Liver (tissue), 9 donors: ENCODE measurements around the gene TNIP1. TPM values are rescaled to one million over a fixed set of nuclear protein-coding genes. Genes with fewer than 3 reads are reported as not detected.
A peak's percentile ranks its signal among the peaks of the same experiment; 100 is the strongest.

Experiments
- DNase-seq: peaks from one replicate; pipeline ENCODE4 v3.0.0-alpha.2; 2017; ENCODE audit warnings: low spot score
- H3K27ac ChIP-seq, 2 donors: one replicate each; pipeline ENCODE4 v1.7.0; 2013; ENCODE audit warnings: inconsistent platforms in 2 of 2, low read length in 2 of 2, control low read depth in 1 of 2, low read depth in 1 of 2, mild to moderate bottlenecking in 1 of 2
- H3K27me3 ChIP-seq, 4 donors: one replicate each; pipeline versions ENCODE4 v1.6.1 to v1.7.0; 2013; ENCODE audit warnings: low read length in 3 of 4, inconsistent platforms in 1 of 4, mild to moderate bottlenecking in 1 of 4, moderate library complexity in 1 of 4; ENCODE audit not compliant: control insufficient read depth in 4 of 4, insufficient read depth in 4 of 4
- H3K36me3 ChIP-seq, 4 donors: one replicate each; pipeline versions ENCODE4 v1.6.1 to v1.7.0; 2013; ENCODE audit warnings: low read length in 3 of 4, mild to moderate bottlenecking in 3 of 4, low read depth in 1 of 4, moderate library complexity in 1 of 4; ENCODE audit not compliant: control insufficient read depth in 4 of 4, insufficient read depth in 3 of 4
- H3K4me1 ChIP-seq, 4 donors: one replicate each; pipeline versions ENCODE4 v1.6.1 to v1.7.0; 2013; ENCODE audit warnings: low read length in 3 of 4, mild to moderate bottlenecking in 3 of 4, moderate library complexity in 1 of 4; ENCODE audit not compliant: control insufficient read depth in 4 of 4, insufficient read depth in 4 of 4
- H3K4me3 ChIP-seq, 3 donors: one replicate each; pipeline versions ENCODE4 v1.6.1 to v1.7.0; 2013; ENCODE audit warnings: low read length in 3 of 3, control low read depth in 1 of 3, low read depth in 1 of 3, mild to moderate bottlenecking in 1 of 3
- H3K9ac ChIP-seq, 2 donors: one replicate each; pipeline ENCODE4 v1.7.0; 2013; ENCODE audit warnings: low read length in 2 of 2, mild to moderate bottlenecking in 2 of 2, moderate library complexity in 2 of 2, control low read depth in 1 of 2, low read depth in 1 of 2
- H3K9me3 ChIP-seq, 4 donors: one replicate each; pipeline versions ENCODE4 v1.6.1 to v1.7.0; 2013; ENCODE audit warnings: low read length in 3 of 4; ENCODE audit not compliant: control insufficient read depth in 4 of 4
- EGR1 ChIP-seq, 2 donors: IDR thresholded peaks; 2 replicates each; pipeline ENCODE4 v1.6.1; 2016 to 2018; ENCODE audit warnings: antibody characterized with exemption in 2 of 2, low read depth in 2 of 2
- FOXA1 ChIP-seq: IDR thresholded peaks from 2 replicates; pipeline ENCODE4 v1.6.1; 2016; ENCODE audit warnings: antibody characterized with exemption
- FOXA2 ChIP-seq: IDR thresholded peaks from 2 replicates; pipeline ENCODE4 v1.6.1; 2016; ENCODE audit warnings: antibody characterized with exemption
- GABPA ChIP-seq, 2 donors: IDR thresholded peaks in 1 of 2; conservative IDR thresholded peaks in 1 of 2; 2 replicates each; pipeline ENCODE4 v1.6.1; 2016; ENCODE audit warnings: antibody characterized with exemption in 2 of 2, mild to moderate bottlenecking in 1 of 2, moderate library complexity in 1 of 2
- HNF4A ChIP-seq, 2 donors: conservative IDR thresholded peaks; 2 replicates each; pipeline ENCODE4 v1.6.1; 2016; ENCODE audit warnings: antibody characterized with exemption in 2 of 2, mild to moderate bottlenecking in 2 of 2
- HNF4G ChIP-seq: IDR thresholded peaks from 2 replicates; pipeline ENCODE4 v1.6.1; 2016; ENCODE audit warnings: antibody characterized with exemption
- JUND ChIP-seq, 2 donors: IDR thresholded peaks; 2 replicates each; pipeline ENCODE4 v1.6.1; 2016; ENCODE audit warnings: antibody characterized with exemption in 2 of 2
- RAD21 ChIP-seq, 2 donors: IDR thresholded peaks; 2 replicates each; pipeline ENCODE4 v1.6.1; 2016; ENCODE audit warnings: antibody characterized with exemption in 2 of 2, mild to moderate bottlenecking in 2 of 2
- RXRA ChIP-seq, 2 donors: IDR thresholded peaks; 2 replicates each; pipeline ENCODE4 v1.6.1; 2017 to 2018; ENCODE audit warnings: antibody characterized with exemption in 2 of 2, mild to moderate bottlenecking in 1 of 2
- TAF1 ChIP-seq: conservative IDR thresholded peaks from 2 replicates; pipeline ENCODE4 v1.6.1; 2016; ENCODE audit warnings: antibody characterized with exemption, mild to moderate bottlenecking
- YY1 ChIP-seq: IDR thresholded peaks from 2 replicates; pipeline ENCODE4 v1.6.1; 2016; ENCODE audit warnings: antibody characterized with exemption, mild to moderate bottlenecking
- WGBS: extraction: QIAGEN DNeasy Blood & Tissue Kit; methylation state at CpG from one replicate; pipeline ENCODE4 v1.1.7; 2013; 5-methylcytosine and 5-hydroxymethylcytosine counted together
- polyA plus RNA-seq, 2 donors: library from polyadenylated mRNA; stranded (reverse) in 1 of 2; unstranded in 1 of 2; fragments of 200-250 nt in 1 of 2; fragments of >200 nt in 1 of 2; fragmentation: Nextera tagmentation in 1 of 2; extraction: Ambion mirVana in 1 of 2; gene quantifications; one replicate each; pipeline versions ENCODE4 v1.2.1 to v1.2.3, GENCODE V29; 2013 to 2015
- total RNA-seq, 2 donors: library from RNA; depleted of rRNA; stranded (reverse); fragments of >200 nt; gene quantifications; one replicate each; pipeline ENCODE4 v1.2.3, GENCODE V29; 2014
- TF ChIP-seq, protein P1 (sequence below): fragments of 150-350 bp; IDR thresholded peaks from 2 replicates; pipeline ENCODE4 v1.5.1; 2017; ENCODE audit warnings: improper control_type of control experiment, low read depth, low read length; ENCODE audit not compliant: missing input control
- TF ChIP-seq, protein P2 (sequence below): IDR thresholded peaks from 2 replicates; pipeline ENCODE4 v1.6.1; 2016; ENCODE audit warnings: antibody characterized with exemption
- TF ChIP-seq, protein P3 (sequence below): IDR thresholded peaks from 2 replicates; pipeline ENCODE4 v1.6.1; 2016; ENCODE audit warnings: antibody characterized with exemption
- TF ChIP-seq, protein P4 (sequence below): IDR thresholded peaks from 2 replicates; pipeline ENCODE4 v1.6.1; 2016; ENCODE audit warnings: antibody characterized with exemption, mild to moderate bottlenecking
- donor health status: healthy.
- donor health status: healthy.
- donor health status: healthy.
- donor health status: healthy.
- donor health status: healthy.

The TNIP1 gene
- total and polyA plus RNA-seq, 4 donors: 33.2 to 101 (median 48.0) TPM

DNA sequence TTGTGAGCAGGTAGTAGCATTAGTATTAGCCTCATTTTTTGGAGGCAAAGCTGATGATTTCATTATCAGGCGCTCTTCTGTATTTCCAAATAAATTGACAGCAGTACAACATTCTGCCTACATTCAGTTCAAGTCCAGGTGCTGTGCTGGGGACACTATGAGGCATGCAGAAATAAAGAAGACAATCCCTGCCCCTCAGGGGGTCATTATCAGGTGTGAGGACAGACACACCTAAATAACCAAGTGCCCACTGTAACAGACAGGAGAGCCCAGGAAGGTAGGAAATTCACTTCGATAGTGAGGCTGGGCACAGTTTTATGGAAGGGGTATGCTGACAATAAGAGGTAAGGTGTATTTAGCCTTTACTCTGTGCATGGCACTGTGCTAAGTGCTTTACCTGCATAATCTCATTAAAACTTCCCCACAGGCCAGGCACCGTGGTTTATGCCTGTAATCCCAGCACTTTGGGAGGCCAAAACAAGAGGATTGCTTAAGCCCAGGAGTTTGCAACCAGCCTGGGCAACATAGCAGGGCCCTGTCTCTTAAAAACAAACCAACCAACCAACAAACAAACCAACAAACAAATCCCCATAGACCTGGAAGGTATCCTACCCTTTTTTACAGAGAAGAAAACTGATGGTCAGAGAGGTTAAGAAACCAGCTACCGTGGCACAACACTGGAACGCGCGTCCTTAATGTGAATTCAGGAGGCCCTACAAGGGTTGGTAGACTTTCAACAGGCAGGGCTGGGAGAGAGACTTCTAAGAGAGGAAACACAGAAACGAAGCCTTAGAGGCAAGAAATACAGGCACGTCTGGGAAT lies 77.9 kb downstream of the TNIP1 start:
- 85% methylated on average over 9 of the region's 9 CpGs for WGBS
- TF ChIP-seq HNF4G (no peak), HNF4A (conservative IDR thresholded peaks at IDR 0.05) (no peak), RXRA (IDR thresholded peaks at IDR 0.05) (no peak), FOXA2 (no peak), GABPA (IDR thresholded peaks at IDR 0.05 in 1 of 2, conservative IDR thresholded peaks at IDR 0.05 in 1 of 2) (no peak), RAD21 (IDR thresholded peaks at IDR 0.05) (no peak), FOXA1 (no peak), TAF1 (no peak), YY1 (no peak), JUND (IDR thresholded peaks at IDR 0.05) (no peak)
- TF ChIP-seq, protein P1, sequence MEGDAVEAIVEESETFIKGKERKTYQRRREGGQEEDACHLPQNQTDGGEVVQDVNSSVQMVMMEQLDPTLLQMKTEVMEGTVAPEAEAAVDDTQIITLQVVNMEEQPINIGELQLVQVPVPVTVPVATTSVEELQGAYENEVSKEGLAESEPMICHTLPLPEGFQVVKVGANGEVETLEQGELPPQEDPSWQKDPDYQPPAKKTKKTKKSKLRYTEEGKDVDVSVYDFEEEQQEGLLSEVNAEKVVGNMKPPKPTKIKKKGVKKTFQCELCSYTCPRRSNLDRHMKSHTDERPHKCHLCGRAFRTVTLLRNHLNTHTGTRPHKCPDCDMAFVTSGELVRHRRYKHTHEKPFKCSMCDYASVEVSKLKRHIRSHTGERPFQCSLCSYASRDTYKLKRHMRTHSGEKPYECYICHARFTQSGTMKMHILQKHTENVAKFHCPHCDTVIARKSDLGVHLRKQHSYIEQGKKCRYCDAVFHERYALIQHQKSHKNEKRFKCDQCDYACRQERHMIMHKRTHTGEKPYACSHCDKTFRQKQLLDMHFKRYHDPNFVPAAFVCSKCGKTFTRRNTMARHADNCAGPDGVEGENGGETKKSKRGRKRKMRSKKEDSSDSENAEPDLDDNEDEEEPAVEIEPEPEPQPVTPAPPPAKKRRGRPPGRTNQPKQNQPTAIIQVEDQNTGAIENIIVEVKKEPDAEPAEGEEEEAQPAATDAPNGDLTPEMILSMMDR: no peak
- peak overlapping the region in 1 of 2 donors; percentile 11 for H3K9ac ChIP-seq
- no peak overlapping the region for H3K4me3 ChIP-seq
- peaks cover 17 to 57% (median 38%) of the 10 kb centered on the region in 4 donors for H3K4me1 ChIP-seq
- no peaks in the 10 kb centered on the region for H3K36me3 ChIP-seq
- no peak overlapping the region for H3K27ac ChIP-seq
- H3K27me3 ChIP-seq: no peaks in the 10 kb centered on the region
- no peaks in the 10 kb centered on the region for H3K9me3 ChIP-seq
- no peak for DNase-seq

DNA sequence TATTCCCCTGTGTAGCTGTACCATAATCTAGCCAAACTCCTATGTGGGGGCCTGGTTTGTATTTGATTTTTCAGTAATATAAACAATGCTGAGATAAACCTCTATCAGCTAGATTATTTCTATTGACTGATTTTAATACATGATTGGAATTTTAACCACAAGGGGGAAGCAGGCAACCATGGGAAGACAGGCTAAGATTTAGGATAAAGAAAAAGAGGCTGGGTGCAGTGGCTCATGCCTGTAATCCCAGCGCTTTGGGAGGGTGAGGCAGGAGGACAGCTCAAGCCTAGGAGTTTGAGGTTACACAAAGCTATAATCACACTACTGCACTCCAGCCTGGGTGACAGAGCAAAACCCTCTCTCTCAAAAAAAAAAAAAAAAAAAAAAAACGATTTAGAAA lies 78.6 kb downstream of the TNIP1 start:
- Histone ChIP-seq H3K9ac (no peak overlapping the region), H3K4me3 (no peak overlapping the region), H3K4me1 (peaks cover 17 to 57% (median 38%) of the 10 kb centered on the region in 4 donors), H3K36me3 (no peaks in the 10 kb centered on the region), H3K27me3 (no peaks in the 10 kb centered on the region), H3K9me3 (no peaks in the 10 kb centered on the region), H3K27ac (no peak overlapping the region)
- 39% methylated on average over 2 of the region's 2 CpGs for WGBS
- no peak for DNase-seq
- TF ChIP-seq, protein P2, sequence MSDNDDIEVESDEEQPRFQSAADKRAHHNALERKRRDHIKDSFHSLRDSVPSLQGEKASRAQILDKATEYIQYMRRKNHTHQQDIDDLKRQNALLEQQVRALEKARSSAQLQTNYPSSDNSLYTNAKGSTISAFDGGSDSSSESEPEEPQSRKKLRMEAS: no peak
- no peak for TF ChIP-seq HNF4G
- peak; percentile 91 to 96 for TF ChIP-seq RAD21 (IDR thresholded peaks at IDR 0.05)
- TF ChIP-seq JUND (IDR thresholded peaks at IDR 0.05): no peak
- TF ChIP-seq, protein P1: peak; percentile 69

DNA sequence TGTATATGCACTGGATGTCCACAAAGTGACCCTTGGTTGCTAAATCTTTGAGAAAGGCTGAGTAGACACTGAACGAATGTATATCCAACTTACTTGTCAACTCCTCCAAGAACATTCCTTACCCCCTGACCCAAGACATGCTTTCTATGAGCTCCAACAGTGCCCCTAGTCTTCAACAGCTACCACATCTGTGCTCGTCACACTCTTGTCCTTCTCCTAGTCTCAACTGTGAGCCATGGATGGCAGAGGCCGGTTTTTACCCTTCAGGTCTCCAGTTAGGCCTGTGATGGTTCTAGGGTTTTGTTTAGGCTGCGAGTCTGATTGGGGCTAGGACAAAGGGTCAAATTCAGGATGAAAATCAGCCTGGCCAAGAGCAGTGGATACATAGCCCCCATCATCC lies 79.4 kb downstream of the TNIP1 start:
- WGBS: 93% methylated on average over 4 of the region's 4 CpGs

More for the DNA sequence above, 79.4 kb downstream of the TNIP1 start:
- H3K36me3 ChIP-seq: no peaks in the 10 kb centered on the region
- no peaks in the 10 kb centered on the region for H3K9me3 ChIP-seq
- no peak overlapping the region for H3K4me3 ChIP-seq
- DNase-seq: no peak
- H3K4me1 ChIP-seq: peaks cover 11 to 53% (median 37%) of the 10 kb centered on the region in 4 donors
- H3K9ac ChIP-seq: no peak overlapping the region
- H3K27me3 ChIP-seq: no peaks in the 10 kb centered on the region
- TF ChIP-seq RAD21 (IDR thresholded peaks at IDR 0.05) (no peak), GABPA (IDR thresholded peaks at IDR 0.05 in 1 of 2, conservative IDR thresholded peaks at IDR 0.05 in 1 of 2) (no peak), EGR1 (IDR thresholded peaks at IDR 0.05; ENCODE audit: low read depth in 2 of 2) (no peak), HNF4A (conservative IDR thresholded peaks at IDR 0.05) (no peak), TAF1 (no peak)
- TF ChIP-seq, protein P2: no peak
- TF ChIP-seq, protein P3, sequence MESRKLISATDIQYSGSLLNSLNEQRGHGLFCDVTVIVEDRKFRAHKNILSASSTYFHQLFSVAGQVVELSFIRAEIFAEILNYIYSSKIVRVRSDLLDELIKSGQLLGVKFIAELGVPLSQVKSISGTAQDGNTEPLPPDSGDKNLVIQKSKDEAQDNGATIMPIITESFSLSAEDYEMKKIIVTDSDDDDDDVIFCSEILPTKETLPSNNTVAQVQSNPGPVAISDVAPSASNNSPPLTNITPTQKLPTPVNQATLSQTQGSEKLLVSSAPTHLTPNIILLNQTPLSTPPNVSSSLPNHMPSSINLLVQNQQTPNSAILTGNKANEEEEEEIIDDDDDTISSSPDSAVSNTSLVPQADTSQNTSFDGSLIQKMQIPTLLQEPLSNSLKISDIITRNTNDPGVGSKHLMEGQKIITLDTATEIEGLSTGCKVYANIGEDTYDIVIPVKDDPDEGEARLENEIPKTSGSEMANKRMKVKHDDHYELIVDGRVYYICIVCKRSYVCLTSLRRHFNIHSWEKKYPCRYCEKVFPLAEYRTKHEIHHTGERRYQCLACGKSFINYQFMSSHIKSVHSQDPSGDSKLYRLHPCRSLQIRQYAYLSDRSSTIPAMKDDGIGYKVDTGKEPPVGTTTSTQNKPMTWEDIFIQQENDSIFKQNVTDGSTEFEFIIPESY: no peak
- TF ChIP-seq, protein P4, sequence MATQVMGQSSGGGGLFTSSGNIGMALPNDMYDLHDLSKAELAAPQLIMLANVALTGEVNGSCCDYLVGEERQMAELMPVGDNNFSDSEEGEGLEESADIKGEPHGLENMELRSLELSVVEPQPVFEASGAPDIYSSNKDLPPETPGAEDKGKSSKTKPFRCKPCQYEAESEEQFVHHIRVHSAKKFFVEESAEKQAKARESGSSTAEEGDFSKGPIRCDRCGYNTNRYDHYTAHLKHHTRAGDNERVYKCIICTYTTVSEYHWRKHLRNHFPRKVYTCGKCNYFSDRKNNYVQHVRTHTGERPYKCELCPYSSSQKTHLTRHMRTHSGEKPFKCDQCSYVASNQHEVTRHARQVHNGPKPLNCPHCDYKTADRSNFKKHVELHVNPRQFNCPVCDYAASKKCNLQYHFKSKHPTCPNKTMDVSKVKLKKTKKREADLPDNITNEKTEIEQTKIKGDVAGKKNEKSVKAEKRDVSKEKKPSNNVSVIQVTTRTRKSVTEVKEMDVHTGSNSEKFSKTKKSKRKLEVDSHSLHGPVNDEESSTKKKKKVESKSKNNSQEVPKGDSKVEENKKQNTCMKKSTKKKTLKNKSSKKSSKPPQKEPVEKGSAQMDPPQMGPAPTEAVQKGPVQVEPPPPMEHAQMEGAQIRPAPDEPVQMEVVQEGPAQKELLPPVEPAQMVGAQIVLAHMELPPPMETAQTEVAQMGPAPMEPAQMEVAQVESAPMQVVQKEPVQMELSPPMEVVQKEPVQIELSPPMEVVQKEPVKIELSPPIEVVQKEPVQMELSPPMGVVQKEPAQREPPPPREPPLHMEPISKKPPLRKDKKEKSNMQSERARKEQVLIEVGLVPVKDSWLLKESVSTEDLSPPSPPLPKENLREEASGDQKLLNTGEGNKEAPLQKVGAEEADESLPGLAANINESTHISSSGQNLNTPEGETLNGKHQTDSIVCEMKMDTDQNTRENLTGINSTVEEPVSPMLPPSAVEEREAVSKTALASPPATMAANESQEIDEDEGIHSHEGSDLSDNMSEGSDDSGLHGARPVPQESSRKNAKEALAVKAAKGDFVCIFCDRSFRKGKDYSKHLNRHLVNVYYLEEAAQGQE: no peak
- no peak overlapping the region for H3K27ac ChIP-seq
